Fibroblast of villous mesenchyme (primary cell): Measurements from ENCODE around the gene MC4R. TPM values are rescaled to one million over a fixed set of nuclear protein-coding genes. Genes with fewer than 3 reads are reported as not detected.
"Not testable (repeated sequence)": the region's sequence is repeated elsewhere in the genome, so short reads cannot be mapped to it uniquely, and the experiment has no call there.

Source experiments
- DNase-seq: peaks from one replicate; pipeline ENCODE4 v3.0.0-alpha.2; 2010; ENCODE audit warnings: low read depth
- H3K4me3 ChIP-seq: 2 replicates; pipeline ENCODE4 v1.5.1; 2011; ENCODE audit warnings: low read depth, mild to moderate bottlenecking, low read length
- total RNA-seq: library from RNA; depleted of rRNA; stranded (reverse); fragments of >200 nt; gene quantifications from 2 replicates; pipeline ENCODE4 v1.2.3, GENCODE V29; 2012
- TF ChIP-seq, protein P1 (sequence below): IDR thresholded peaks from 2 replicates; pipeline ENCODE4 v1.5.1; 2012; ENCODE audit warnings: low read depth, mild to moderate bottlenecking, low read length; ENCODE audit not compliant: insufficient read depth

Gene MC4R
- total RNA-seq, result not detected in 2 replicates

DNA sequence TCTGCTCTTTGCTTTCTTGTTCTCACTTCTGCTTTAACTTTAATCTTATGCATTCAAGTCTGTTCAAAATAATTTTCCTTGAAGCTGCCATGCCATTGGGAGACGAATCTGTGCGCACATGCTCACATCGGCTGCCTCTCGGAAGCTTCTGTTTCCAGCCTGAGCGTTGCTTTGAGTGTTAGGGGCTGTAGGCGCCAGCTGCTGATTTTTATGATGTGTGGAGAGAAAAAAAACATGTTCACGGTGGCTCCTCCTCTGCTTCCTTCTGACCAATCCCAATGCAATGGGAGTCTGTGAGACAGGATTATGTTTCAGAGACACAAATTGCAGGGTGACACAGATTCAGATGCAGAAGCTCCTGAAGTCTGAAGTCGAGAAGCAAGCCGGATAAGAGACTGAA, at the start of gene MC4R:
Gene MC4R (minus strand): TSS at position 180 of the 400 bp plus-strand sequence. CDS start 426 bp downstream, outside the sequence.
- TF ChIP-seq, protein P1, sequence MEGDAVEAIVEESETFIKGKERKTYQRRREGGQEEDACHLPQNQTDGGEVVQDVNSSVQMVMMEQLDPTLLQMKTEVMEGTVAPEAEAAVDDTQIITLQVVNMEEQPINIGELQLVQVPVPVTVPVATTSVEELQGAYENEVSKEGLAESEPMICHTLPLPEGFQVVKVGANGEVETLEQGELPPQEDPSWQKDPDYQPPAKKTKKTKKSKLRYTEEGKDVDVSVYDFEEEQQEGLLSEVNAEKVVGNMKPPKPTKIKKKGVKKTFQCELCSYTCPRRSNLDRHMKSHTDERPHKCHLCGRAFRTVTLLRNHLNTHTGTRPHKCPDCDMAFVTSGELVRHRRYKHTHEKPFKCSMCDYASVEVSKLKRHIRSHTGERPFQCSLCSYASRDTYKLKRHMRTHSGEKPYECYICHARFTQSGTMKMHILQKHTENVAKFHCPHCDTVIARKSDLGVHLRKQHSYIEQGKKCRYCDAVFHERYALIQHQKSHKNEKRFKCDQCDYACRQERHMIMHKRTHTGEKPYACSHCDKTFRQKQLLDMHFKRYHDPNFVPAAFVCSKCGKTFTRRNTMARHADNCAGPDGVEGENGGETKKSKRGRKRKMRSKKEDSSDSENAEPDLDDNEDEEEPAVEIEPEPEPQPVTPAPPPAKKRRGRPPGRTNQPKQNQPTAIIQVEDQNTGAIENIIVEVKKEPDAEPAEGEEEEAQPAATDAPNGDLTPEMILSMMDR, result no peak
- no peak within 1 kb of the TSS for H3K4me3 ChIP-seq
- DNase-seq, result peak; percentile 59

DNA sequence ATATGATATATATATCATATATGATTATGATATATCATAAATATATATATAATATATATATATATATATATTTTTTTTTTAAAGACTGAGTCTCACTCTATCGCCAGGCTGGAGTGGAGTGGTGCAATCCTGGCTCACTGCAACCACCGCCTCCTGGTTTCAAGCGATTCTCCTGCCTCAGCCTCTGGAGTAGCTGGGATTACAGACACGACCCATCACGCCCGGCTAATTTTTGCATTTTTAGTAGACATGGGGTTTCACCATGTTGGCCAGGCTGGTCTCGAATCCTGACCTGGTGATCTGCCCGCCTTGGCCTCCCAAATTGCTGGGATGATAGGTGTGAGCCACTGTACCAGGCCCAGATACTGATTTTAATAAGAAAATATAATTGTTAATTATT, 49.7 kb upstream of the MC4R start:
- H3K4me3 ChIP-seq, DNase-seq: not testable (repeated sequence)

DNA sequence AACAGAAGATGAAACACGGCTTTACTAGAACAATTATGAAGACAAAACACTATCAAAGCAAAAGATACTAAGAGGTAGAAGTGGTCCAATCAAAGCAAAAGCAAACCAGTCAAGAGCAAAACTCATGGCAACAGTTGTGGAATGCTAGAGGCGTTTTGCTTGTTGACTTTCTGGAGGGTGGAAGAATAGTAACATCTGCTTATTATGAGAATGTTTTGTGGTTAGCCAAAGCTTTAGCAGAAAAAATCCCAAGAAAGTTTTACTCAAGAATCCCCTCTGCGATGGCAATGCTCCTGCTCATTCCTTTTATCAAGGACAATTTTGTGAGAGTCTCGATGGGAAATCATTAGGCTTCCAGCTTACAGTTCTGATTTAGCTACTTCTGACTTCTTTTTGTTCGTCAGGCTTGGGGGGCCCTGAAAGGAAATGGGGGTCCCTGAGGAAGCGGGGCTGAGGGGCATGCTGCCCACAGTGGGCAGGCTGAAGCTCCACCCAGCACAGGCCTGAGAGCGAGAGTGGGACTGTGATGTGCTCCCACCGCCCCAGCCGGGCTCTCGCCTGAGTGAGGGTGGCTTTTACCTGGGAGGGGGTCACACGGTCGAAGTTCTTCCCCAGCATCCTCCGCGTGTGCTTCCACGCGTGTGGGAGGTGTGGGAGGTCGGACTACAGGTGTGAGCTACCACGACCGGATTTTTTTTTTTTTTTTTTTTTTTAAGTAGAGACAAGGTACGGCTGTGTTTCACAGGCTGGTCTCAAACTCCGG, 49.0 kb upstream of the MC4R start:
- DNase-seq, result no peak
- TF ChIP-seq, protein P1, result no peak
- H3K4me3 ChIP-seq, result no peak overlapping the region

DNA sequence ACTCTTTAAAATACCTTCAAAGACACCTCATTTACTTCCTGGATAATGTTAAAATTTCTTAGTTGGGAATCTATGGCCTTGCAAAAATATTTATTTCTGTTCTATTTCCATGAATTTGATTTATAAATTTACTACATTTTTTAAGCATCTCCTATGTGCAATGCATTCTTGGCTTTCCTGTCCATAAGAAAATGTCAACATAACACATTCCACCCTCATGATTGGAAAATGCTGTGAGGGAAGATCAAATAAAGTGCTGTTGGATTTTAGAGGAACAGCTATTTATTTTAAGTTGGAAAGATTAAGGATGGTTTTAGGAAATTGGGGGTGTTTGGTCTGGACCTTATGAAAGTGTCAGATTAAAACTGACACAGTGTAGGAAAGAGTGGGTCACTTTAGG, 45.4 kb upstream of the MC4R start:
- no peak for DNase-seq
- TF ChIP-seq, protein P1, result no peak
- no peak overlapping the region for H3K4me3 ChIP-seq

DNA sequence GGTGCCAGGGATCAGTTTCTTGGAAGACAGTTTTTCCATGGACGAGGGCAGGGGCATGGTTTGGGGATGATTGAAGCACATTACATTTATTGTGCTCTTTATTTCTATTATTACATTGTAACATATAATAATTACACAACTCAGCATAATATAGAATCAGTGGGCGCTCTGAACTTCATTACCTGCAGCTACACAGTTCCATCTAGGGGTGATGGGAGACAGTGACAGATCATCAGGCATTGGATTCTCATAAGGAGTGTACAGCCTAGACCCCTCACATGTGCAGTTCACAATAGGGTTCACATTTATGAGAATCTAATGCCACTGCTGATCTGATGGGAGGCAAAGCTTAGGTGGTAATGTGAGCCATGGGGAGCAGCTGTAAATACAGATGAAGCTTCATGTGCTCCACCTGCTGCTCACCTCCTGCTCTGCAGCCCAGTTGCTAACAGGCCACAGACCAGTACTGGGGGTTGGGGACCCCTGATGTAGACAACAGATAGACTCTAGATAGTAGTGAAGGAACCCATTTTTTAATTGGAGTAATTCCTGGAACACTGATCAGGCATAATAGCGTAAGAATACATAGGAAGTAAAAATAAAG, 41.5 kb upstream of the MC4R start:
- no peak overlapping the region for H3K4me3 ChIP-seq
- TF ChIP-seq, protein P1, result no peak
- DNase-seq, result peak; percentile 1

DNA sequence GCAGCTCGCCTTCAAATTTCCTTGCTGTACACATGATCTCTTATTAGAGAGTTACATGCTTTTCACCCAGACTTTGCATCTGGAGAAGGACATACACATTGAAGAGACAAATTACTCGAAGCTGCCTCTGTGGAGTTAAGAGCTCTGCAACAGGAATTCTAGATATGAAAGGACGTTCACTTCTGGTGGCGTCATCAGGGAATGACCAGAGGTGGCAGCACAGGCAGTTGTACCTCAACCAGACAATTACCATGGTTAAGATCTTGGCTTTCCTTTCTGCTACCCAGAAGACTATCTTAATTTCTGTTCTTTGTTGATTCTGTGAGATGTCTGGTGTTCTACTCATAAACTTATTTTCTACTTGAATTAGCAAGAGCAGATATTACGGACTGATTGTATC, 39.1 kb upstream of the MC4R start:
- TF ChIP-seq, protein P1, result no peak
- H3K4me3 ChIP-seq, result no peak overlapping the region
- no peak for DNase-seq

DNA sequence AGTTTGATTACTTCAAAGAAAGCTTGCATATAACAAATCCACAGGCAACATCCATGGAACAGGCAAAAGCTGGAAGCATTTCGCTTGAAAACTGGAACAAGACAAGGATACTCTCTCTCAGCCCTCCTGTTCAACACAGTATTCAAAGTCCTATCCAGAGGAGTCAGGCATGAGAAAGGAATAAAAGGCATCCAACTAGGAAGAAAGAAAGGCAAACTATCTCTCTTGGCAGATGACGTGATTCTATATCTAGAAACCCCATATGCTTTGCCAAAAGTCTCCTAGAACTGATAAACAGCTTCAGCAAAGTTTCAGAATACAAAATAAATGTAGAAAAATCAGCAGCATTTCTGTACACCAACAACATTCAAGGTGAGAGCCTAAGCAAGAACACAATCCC, 34.1 kb upstream of the MC4R start:
- no peak overlapping the region for H3K4me3 ChIP-seq
- TF ChIP-seq, protein P1, result no peak
- no peak for DNase-seq
